GM21381 (cell line): ENCODE measurements around the gene CLCA1.

Source experiments
- ATAC-seq: cut with Tn5 transposase; IDR thresholded peaks from one replicate; pipeline ENCODE4 v1.9.1; 2021; ENCODE audit warnings: mild to moderate bottlenecking, moderate library complexity; ENCODE audit not compliant: unreplicated experiment

Gene CLCA1

GRCh38 chr1:86542631-86543030 is 73.9 kb downstream of the CLCA1 start:
- no peak for ATAC-seq

GRCh38 chr1:86546787-86547221 is 78.1 kb downstream of the CLCA1 start, which contains the start of gene CLCA4:
Gene CLCA4 (plus strand): TSS chr1:86547078. CDS start chr1:86547120, 42 bp downstream.
- no peak for ATAC-seq

GRCh38 chr1:86548839-86549238 is 80.1 kb downstream of the CLCA1 start:
- ATAC-seq, result no peak
